ENCODE results near the gene GRB2. TPM values are rescaled to one million over a fixed set of nuclear protein-coding genes. Genes with fewer than 3 reads are reported as not detected.

Gene GRB2
- total and polyA plus RNA-seq, 3 experiments from 2014 or later = 158 to 189 (median 180) TPM

Other genes with a start within 250 kb of the GRB2 start
- gene SUMO2, start 222.7 kb downstream of the GRB2 start, total RNA-seq = 100 to 1,000 TPM; 653 to 687 TPM
- 405 TPM for gene SUMO2, start 222.7 kb downstream of the GRB2 start, polyA plus RNA-seq
- 100 to 1,000 TPM; 147 to 152 TPM for gene NUP85, start 200.0 kb downstream of the GRB2 start, total RNA-seq
- 39.0 TPM for gene NUP85, start 200.0 kb downstream of the GRB2 start, polyA plus RNA-seq
- gene GGA3, start 144.1 kb downstream of the GRB2 start, total RNA-seq = 10 to 100 TPM; 73.2 to 75.1 TPM
- 17.6 TPM for gene GGA3, start 144.1 kb downstream of the GRB2 start, polyA plus RNA-seq
- gene MRPS7, start 143.8 kb downstream of the GRB2 start, total RNA-seq = 100 to 1,000 TPM; 101 to 102 TPM
- gene MRPS7, start 143.8 kb downstream of the GRB2 start, polyA plus RNA-seq = 123 TPM
- gene MIF4GD, start 134.4 kb downstream of the GRB2 start, total RNA-seq = 10 to 100 TPM; 38.5 to 40.4 TPM
- gene MIF4GD, start 134.4 kb downstream of the GRB2 start, polyA plus RNA-seq = 108 TPM
- gene SLC25A19, start 116.2 kb downstream of the GRB2 start, total RNA-seq = 100 to 1,000 TPM; 119 to 126 TPM
- gene SLC25A19, start 116.2 kb downstream of the GRB2 start, polyA plus RNA-seq = 15.5 TPM
- 10 to 100 TPM; 63.3 to 66.0 TPM for gene TMEM94, start 51.0 kb upstream of the GRB2 start, total RNA-seq
- gene TMEM94, start 51.0 kb upstream of the GRB2 start, polyA plus RNA-seq = 18.8 TPM
- 10 to 100 TPM in 1 of 2 experiments, 1 to 10 TPM in 1; 6.9 to 11.1 TPM for gene CASKIN2, start 109.9 kb upstream of the GRB2 start, total RNA-seq
- 0.15 TPM for gene CASKIN2, start 109.9 kb upstream of the GRB2 start, polyA plus RNA-seq
- gene TSEN54, start 110.8 kb upstream of the GRB2 start, total RNA-seq = 10 to 100 TPM; 49.7 to 56.9 TPM
- 152 TPM for gene TSEN54, start 110.8 kb upstream of the GRB2 start, polyA plus RNA-seq
- 10 to 100 TPM; 17.1 to 17.8 TPM for gene LLGL2, start 120.0 kb upstream of the GRB2 start, total RNA-seq
- 39.5 TPM for gene LLGL2, start 120.0 kb upstream of the GRB2 start, polyA plus RNA-seq
- gene MYO15B, start 182.1 kb upstream of the GRB2 start, total RNA-seq = 10 to 100 TPM; 26.1 to 33.3 TPM
- gene MYO15B, start 182.1 kb upstream of the GRB2 start, polyA plus RNA-seq = 1.6 TPM
- gene SMIM5, start 227.8 kb upstream of the GRB2 start, total RNA-seq = under 1 TPM in 1 of 2 experiments, not detected in 1; 0.20 TPM
- 0.13 TPM for gene SMIM5, start 227.8 kb upstream of the GRB2 start, polyA plus RNA-seq

Measured in CD8-positive, alpha-beta memory T cell (primary cell).